GM12864 (cell line): ENCODE results near the gene EXOC6.
A peak's percentile ranks its signal among the peaks of the same experiment; 100 is the strongest.

Source experiments
- DNase-seq: peaks from one replicate; pipeline ENCODE4 v3.0.0-alpha.2; 2011; ENCODE audit warnings: low read depth
- H3K4me3 ChIP-seq: 2 replicates; pipeline ENCODE4 v1.5.1; 2011; ENCODE audit warnings: mild to moderate bottlenecking, low read depth, low read length, control low read depth
- TF ChIP-seq, protein P1 (sequence below): IDR thresholded peaks from 2 replicates; pipeline ENCODE4 v1.5.1; 2011; ENCODE audit warnings: low read depth, mild to moderate bottlenecking, moderate library complexity, low read length, control low read depth, inconsistent platforms; ENCODE audit errors: missing control alignments

The EXOC6 gene

DNA sequence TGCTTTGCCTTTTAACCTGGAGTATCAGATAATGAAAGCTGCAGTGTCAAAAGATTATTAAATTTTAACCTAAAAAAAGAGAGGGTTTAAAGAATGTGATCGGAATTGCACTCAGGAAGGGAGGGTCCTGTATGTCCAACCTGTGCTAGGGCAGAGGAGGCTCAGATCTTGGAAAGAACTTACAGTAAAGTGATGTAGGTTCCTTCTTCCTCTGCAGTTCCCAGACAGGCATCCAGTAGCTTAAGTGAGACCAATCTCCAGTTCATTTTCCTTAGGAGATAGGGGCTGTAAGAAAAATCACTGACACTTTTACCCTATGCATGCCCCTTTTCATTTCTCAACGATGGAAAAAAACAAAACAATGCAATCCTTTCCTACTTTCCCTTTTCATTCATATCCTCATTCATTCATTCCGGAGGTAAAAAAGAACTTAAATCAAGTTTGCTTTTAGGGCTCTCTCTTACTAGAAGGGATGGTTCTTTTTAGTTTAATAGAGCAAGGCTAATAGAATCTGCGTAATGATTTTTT, 28.3 kb downstream of the EXOC6 start:
- no peak for DNase-seq
- no peak overlapping the region for H3K4me3 ChIP-seq
- TF ChIP-seq, protein P1, sequence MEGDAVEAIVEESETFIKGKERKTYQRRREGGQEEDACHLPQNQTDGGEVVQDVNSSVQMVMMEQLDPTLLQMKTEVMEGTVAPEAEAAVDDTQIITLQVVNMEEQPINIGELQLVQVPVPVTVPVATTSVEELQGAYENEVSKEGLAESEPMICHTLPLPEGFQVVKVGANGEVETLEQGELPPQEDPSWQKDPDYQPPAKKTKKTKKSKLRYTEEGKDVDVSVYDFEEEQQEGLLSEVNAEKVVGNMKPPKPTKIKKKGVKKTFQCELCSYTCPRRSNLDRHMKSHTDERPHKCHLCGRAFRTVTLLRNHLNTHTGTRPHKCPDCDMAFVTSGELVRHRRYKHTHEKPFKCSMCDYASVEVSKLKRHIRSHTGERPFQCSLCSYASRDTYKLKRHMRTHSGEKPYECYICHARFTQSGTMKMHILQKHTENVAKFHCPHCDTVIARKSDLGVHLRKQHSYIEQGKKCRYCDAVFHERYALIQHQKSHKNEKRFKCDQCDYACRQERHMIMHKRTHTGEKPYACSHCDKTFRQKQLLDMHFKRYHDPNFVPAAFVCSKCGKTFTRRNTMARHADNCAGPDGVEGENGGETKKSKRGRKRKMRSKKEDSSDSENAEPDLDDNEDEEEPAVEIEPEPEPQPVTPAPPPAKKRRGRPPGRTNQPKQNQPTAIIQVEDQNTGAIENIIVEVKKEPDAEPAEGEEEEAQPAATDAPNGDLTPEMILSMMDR, result no peak

DNA sequence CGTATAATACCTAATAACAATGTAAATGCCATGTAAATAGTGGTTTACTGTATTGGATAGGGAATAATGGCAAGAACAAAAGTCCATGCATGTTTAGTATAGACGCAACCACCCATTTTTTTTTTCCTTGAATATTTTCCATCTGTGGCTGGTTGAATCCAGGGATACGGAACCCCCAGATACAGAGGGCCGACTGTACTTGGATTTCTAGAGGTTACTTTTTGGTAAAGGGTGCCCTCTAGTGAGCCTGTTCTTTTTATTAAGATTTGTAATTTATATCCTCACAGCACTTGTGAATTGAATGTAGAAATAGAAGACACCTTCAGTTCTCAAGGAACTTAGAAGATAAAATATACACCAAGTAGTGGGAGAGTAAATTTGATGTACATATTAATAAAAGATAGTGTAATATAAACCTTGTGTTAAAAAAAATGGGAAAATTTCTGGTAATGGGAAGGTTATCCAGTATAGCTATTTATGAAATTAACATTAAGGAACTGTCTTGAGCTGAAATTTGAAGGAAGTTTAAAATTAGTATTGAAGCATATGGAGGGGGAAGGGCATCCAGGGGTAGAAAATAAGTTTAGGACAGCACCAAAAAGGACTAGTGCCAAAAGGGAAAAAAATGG, 32.0 kb downstream of the EXOC6 start:
- H3K4me3 ChIP-seq, result no peak overlapping the region
- DNase-seq, result peak; percentile 10
- TF ChIP-seq, protein P1, result peak; percentile 46

GRCh38 chr10:92880917-92881316, 32.6 kb downstream of the EXOC6 start:
- no peak overlapping the region for H3K4me3 ChIP-seq
- TF ChIP-seq, protein P1, result no peak
- DNase-seq, result no peak

GRCh38 chr10:92886334-92886961, 38.1 kb downstream of the EXOC6 start:
- TF ChIP-seq, protein P1, result no peak

GRCh38 chr10:92890471-92890870, 42.2 kb downstream of the EXOC6 start:
- DNase-seq, result no peak
- H3K4me3 ChIP-seq, result no peak overlapping the region
- TF ChIP-seq, protein P1, result no peak

More at GRCh38 chr10:92886334-92886961, 38.1 kb downstream of the EXOC6 start:
- DNase-seq, result no peak
- H3K4me3 ChIP-seq, result no peak overlapping the region

DNA sequence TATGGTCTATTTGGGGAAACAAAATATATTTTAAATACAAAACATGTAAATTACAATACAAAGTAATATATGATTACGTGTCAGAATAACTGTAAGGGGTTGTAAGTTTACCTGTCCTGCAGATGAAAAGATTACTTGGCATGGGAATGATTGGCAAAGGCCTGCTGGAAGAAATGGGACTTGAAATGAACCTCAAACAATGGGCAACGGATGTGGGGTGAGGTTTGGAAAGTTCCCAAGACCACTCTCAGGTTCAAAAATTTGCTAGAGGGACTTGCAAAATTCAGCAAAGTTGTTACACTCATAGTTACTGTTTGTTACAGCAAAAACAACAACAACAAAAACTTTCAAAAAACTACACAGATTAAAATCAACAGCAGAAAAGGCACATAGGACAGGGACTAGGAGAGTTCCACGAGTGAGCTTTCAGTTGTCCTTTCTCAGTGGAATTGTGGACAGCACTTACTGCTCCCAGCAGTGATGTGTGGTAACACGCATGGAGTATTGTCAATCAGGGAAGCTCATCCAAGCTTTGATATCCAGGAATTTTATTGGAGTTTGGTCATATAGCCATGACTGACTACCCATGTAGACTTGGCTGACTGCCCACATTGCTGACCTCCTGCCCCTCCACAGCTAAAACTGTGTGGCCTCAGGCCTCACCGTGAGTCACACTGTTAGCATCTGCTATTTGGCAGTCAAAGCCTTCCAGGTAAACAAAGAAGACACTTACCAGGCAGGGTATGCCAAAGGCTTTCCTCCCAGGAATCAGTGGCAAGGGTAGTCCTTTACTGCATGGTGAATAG, 43.8 kb downstream of the EXOC6 start:
- no peak for DNase-seq
- no peak overlapping the region for H3K4me3 ChIP-seq

More for the DNA sequence above, 43.8 kb downstream of the EXOC6 start:
- TF ChIP-seq, protein P1, result no peak
